ENCODE results near the gene RNF223. TPM values are rescaled to one million over a fixed set of nuclear protein-coding genes. Genes with fewer than 3 reads are reported as not detected.

The RNF223 gene
- total RNA-seq, 1 experiment from 2014 or later: not detected

- Mint-ChIP-seq H3K27ac (no peak overlapping the region), H3K27me3 (ENCODE audit: low read depth) (no peaks in the 10 kb centered on the region), H3K4me1 (no peaks in the 10 kb centered on the region), H3K4me3 (no peak overlapping the region), H3K36me3 (no peaks in the 10 kb centered on the region), H3K9me3 (no peaks in the 10 kb centered on the region)
- CTCF ChIA-PET: no interaction called here
- no peak for TF ChIP-seq E2F4 (CRISPR knock-in tag; IDR thresholded peaks at IDR 0.05; ENCODE audit: borderline replicate concordance, low read depth)
- no peak for TF ChIP-seq RORB (CRISPR knock-in tag; IDR thresholded peaks at IDR 0.05)
- no peak for TF ChIP-seq ZSCAN18 (CRISPR knock-in tag; IDR thresholded peaks at IDR 0.05)
- TF ChIP-seq ZNF512 (CRISPR knock-in tag; IDR thresholded peaks at IDR 0.05; ENCODE audit: borderline replicate concordance): no peak
- TF ChIP-seq ERG (CRISPR knock-in tag; IDR thresholded peaks at IDR 0.05): no peak
- TF ChIP-seq OVOL2 (CRISPR knock-in tag; IDR thresholded peaks at IDR 0.05; ENCODE audit: borderline replicate concordance): no peak
- DNase-seq (ENCODE audit: low spot score) (no peak), ATAC-seq (no peak)
- POLR2A ChIA-PET: no interaction called here
Observed at GRCh38 chr1:1087351-1088028, 13.4 kb upstream of the RNF223 start.

GRCh38 chr1:1086911-1087341 is 12.8 kb upstream of the RNF223 start:
- ChIA-PET CTCF (interaction anchor here (1.7 kb wide), 1 partner anchor 205 kb away, joined by 5 read pairs; no protein-coding TSS in a partner anchor), POLR2A (no interaction called here)
- no peak for DNase-seq (ENCODE audit: low spot score)
- H3K36me3 Mint-ChIP-seq: no peaks in the 10 kb centered on the region
- H3K9me3 Mint-ChIP-seq: no peaks in the 10 kb centered on the region
- no peak overlapping the region for H3K4me3 Mint-ChIP-seq
- H3K27me3 Mint-ChIP-seq (ENCODE audit: low read depth): no peaks in the 10 kb centered on the region
- no peaks in the 10 kb centered on the region for H3K4me1 Mint-ChIP-seq
- no peak for ATAC-seq
- no peak overlapping the region for H3K27ac Mint-ChIP-seq
- TF ChIP-seq SP1 (CRISPR knock-in tag; conservative IDR thresholded peaks at IDR 0.05): no peak
- no peak for TF ChIP-seq ATF3 (CRISPR knock-in tag; conservative IDR thresholded peaks at IDR 0.05)
- no peak for TF ChIP-seq CTCF (IDR thresholded peaks at IDR 0.05)
- TF ChIP-seq ELF4 (CRISPR knock-in tag; IDR thresholded peaks at IDR 0.05; ENCODE audit: low read depth): no peak
- no peak for TF ChIP-seq ZNF532 (CRISPR knock-in tag; IDR thresholded peaks at IDR 0.05; ENCODE audit: borderline replicate concordance)
- no peak for TF ChIP-seq AFF4 (CRISPR knock-in tag; IDR thresholded peaks at IDR 0.05; ENCODE audit: borderline replicate concordance)
- no peak for TF ChIP-seq CBFB (CRISPR knock-in tag; IDR thresholded peaks at IDR 0.05; ENCODE audit: low read depth)
- TF ChIP-seq FOXP4 (CRISPR knock-in tag; IDR thresholded peaks at IDR 0.05): no peak
- no peak for TF ChIP-seq ZNF232 (CRISPR knock-in tag; IDR thresholded peaks at IDR 0.05)
